NOMO-1 treated with dmso at 0.1 percent for 144 hours (cell line): Measurements from ENCODE around the gene WWTR1.

ENCODE experiments used
- DNase-seq: peaks from one replicate; lab custom pipeline; 2025; ENCODE audit not compliant: unreplicated experiment; lab: John Stamatoyannopoulos, UW

The WWTR1 gene

GRCh38 chr3:149571381-149571780 is 86.4 kb downstream of the WWTR1 start:
- DNase-seq = no peak

GRCh38 chr3:149570016-149570415 is 87.8 kb downstream of the WWTR1 start:
- DNase-seq = no peak

DNA sequence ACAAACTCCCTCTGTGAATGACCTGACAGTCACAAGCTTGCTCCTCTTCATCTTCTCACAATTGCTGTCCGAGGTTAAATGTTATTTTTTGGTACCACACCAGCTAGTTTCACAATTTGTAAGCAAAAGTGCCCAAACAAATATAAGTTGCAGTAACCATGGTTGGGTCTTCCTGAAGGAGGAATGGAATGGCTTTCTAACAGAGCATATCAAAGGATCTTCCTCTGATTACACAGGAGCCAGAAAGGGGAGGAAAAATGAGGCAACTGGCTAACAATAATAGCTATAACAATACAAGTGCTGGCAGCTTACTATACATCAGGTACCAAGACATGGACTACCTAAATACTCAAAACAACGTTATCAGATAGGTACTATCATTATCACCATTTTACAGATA is 90.4 kb downstream of the WWTR1 start:
- DNase-seq = no peak

- DNase-seq = no peak
Observed at GRCh38 chr3:149566292-149566975, 91.4 kb downstream of the WWTR1 start.

- no peak for DNase-seq
Observed at GRCh38 chr3:149564079-149564478, 93.7 kb downstream of the WWTR1 start.

DNA sequence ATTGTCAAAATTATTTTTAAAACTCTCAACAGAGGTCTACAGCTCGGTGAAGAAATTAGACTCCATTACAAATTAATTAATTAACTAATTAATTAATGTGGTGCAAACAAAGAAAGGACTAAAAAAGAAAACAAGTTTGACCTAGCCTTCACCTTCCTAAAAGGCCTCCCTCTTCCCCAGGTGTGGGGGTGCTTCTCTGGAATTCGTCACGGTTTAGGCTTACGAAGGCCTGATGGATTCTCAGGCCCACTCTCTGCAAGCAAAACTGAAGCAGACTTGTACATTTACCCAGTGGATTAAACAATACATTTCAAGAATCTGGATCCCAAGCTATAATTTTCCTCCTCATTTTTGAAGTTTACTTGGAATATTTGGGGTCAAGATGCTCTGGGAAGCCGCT is 94.7 kb downstream of the WWTR1 start:
- DNase-seq = no peak

- DNase-seq = no peak
Observed at GRCh38 chr3:149560617-149561016, 97.2 kb downstream of the WWTR1 start.

DNA sequence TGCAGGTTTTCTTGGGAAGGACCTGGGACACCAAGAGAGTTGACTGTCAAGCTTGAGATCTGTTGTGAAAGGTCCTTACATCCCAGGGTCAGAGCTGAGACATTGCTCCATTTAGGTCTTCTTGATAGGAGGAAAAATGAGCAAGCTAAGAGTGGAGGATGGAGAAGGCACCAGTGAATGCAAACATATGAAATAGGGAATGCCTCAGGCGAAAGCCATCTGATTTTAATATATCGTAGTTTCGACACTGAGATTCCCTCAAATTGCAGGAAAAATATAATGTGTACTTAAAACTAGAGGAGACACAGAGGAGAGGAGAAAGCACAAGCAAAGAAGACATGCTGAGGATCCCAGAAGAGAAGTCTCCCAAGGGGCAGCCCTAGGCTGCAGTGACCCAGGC is 97.8 kb downstream of the WWTR1 start:
- no peak for DNase-seq

GRCh38 chr3:149559525-149559924 is 98.3 kb downstream of the WWTR1 start:
- DNase-seq = no peak

- DNase-seq = no peak
Observed at GRCh38 chr3:149555927-149556326, 101.9 kb downstream of the WWTR1 start.

- DNase-seq = no peak
Observed at GRCh38 chr3:149554826-149555225, 103.0 kb downstream of the WWTR1 start.

GRCh38 chr3:149553781-149554451 is 103.9 kb downstream of the WWTR1 start:
- no peak for DNase-seq

- no peak for DNase-seq
Observed at GRCh38 chr3:149552700-149553099, 105.1 kb downstream of the WWTR1 start.

DNA sequence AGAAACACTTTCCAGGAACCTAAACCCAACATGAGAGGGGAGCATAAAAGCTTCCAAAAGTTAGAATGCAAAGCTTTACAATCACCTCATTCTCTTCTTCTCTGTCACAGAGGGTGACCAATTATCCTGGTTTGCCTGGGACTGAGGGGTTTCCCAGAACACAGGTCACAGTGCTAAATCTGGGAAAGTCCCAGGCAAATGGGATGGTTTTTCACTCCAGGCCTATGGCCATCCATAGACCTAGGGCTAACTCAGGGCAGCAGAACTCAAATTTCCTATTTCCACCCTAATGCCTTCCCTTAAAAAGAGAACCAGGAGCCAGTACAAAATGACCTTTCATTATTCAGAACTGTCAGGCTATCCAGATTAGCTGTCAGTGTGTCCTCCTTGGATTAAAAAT is 106.3 kb downstream of the WWTR1 start:
- DNase-seq = no peak

DNA sequence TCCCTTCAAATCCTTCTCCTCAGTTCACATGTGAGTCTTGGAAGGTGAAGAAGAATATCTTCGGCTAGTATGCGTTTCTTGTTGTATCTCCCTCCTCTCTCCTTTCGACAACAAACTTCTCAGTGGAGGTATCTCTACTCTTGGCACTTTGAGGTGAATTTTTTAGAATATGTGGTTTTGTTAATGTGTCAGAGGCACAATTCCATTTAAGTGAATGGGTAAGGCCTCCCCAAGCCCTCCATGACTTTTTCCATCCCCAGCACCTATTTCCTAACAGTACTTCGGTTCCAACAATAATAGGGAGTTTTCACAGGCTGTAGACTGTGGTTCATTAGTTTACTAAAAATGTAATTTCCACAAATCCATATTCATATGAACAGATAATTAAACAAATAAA is 109.2 kb downstream of the WWTR1 start:
- DNase-seq = no peak

DNA sequence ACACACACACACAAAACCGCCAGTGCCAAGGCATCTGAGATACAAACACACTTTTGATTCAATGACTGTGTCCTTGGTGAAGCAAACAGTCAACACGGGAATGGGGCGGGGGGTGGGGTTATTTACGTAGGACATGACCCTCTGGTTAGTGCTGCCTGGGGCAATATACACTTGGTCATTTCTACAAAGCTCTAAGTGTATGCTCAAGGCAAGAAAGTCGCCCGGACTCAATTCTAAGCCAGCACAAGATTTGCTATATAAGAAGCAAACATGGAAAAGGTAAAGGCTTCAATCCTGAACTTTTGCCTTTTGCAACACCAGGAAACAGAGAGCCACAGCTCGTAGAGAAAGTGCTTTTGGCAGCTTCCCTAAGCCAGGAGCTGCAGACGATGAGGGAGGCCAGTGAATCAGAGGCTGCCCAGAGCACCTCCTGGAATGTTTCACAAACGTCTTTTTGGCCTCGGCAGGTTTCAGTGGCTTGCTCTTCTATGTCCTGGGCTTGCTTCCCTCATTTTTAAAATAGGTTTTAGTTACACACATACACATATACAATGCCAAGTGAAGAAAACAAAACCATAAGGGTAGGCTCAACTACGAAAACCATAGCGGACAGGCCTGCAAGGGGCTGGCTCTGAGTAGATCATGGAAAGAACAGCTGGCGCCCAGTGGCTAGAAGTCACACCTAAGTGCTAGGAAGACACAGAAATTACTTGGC is 109.7 kb downstream of the WWTR1 start:
- DNase-seq = no peak

DNA sequence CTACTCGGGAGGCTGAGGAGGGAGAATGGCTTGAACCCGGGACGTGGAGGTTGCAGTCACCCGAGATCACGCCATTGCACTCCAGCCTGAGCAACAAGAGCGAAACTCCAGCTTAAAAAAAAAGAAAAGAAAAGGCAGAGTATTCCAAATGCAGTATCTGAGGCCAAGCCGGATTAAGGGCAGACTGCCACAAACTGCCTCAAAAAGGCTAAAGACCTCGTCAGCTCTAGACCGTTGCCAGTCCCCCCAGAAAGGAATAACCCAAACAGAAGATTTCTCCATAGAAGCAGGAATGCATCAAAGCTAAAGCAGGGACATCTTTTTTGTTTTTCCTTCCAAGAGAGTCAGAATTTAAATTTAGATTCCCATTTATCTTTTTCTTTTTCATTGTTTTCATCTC is 110.4 kb downstream of the WWTR1 start:
- DNase-seq = no peak

DNA sequence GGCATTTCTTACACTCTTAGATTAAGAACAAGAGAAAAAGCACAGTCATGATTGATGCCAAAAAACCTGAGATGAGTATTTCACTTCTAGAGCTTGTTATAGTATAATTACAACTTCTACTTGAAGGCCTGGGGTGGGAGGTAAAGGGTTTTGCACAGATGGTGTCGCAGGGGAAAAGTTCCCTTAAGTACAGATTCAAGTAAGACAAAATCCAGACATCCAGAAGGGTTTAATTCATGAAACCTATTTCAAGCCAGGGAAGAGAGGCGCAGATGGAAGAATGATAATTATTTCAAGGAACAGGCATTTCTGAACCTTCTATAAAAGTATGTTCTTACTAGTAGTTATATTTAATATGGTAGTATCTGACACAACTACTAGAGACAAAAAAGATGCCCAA is 112.8 kb downstream of the WWTR1 start:
- no peak for DNase-seq

- no peak for DNase-seq
Observed at GRCh38 chr3:149542375-149543312, 115.2 kb downstream of the WWTR1 start.

- DNase-seq = no peak
Observed at GRCh38 chr3:149541091-149541491, 116.7 kb downstream of the WWTR1 start.

DNA sequence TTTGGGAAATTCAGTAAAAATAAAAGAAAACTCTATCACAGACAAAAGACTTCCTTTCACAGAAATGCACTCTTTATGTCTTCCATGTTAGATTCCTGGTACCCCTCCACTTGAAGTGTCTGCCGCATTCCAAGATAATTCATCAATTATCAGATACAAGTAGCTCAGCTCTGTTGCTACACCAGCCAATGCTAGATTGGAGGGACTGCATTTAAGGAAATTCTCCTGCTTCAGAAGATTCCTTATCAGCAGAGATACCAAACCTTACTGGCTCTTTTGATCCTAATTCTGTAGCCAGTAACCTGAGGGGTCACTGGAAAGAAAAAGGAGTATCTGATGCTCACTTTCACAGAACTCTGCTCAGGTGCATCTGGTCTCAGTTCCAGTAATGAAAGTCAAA is 119.5 kb downstream of the WWTR1 start:
- no peak for DNase-seq
